Liver (tissue), 9 donors: ENCODE data around the gene ZNF679. TPM values are rescaled to one million over a fixed set of nuclear protein-coding genes. Genes with fewer than 3 reads are reported as not detected.

Experiments used
- DNase-seq: peaks from one replicate; pipeline ENCODE4 v3.0.0-alpha.2; 2017; ENCODE audit warnings: low spot score
- H3K27ac ChIP-seq, 2 donors: one replicate each; pipeline ENCODE4 v1.7.0; 2013; ENCODE audit warnings: inconsistent platforms in 2 of 2, low read length in 2 of 2, control low read depth in 1 of 2, low read depth in 1 of 2, mild to moderate bottlenecking in 1 of 2
- H3K27me3 ChIP-seq, 4 donors: one replicate each; pipeline versions ENCODE4 v1.6.1 to v1.7.0; 2013; ENCODE audit warnings: low read length in 3 of 4, inconsistent platforms in 1 of 4, mild to moderate bottlenecking in 1 of 4, moderate library complexity in 1 of 4; ENCODE audit not compliant: control insufficient read depth in 4 of 4, insufficient read depth in 4 of 4
- H3K36me3 ChIP-seq, 4 donors: one replicate each; pipeline versions ENCODE4 v1.6.1 to v1.7.0; 2013; ENCODE audit warnings: low read length in 3 of 4, mild to moderate bottlenecking in 3 of 4, low read depth in 1 of 4, moderate library complexity in 1 of 4; ENCODE audit not compliant: control insufficient read depth in 4 of 4, insufficient read depth in 3 of 4
- H3K4me1 ChIP-seq, 4 donors: one replicate each; pipeline versions ENCODE4 v1.6.1 to v1.7.0; 2013; ENCODE audit warnings: low read length in 3 of 4, mild to moderate bottlenecking in 3 of 4, moderate library complexity in 1 of 4; ENCODE audit not compliant: control insufficient read depth in 4 of 4, insufficient read depth in 4 of 4
- H3K4me3 ChIP-seq, 3 donors: one replicate each; pipeline versions ENCODE4 v1.6.1 to v1.7.0; 2013; ENCODE audit warnings: low read length in 3 of 3, control low read depth in 1 of 3, low read depth in 1 of 3, mild to moderate bottlenecking in 1 of 3
- H3K9ac ChIP-seq, 2 donors: one replicate each; pipeline ENCODE4 v1.7.0; 2013; ENCODE audit warnings: low read length in 2 of 2, mild to moderate bottlenecking in 2 of 2, moderate library complexity in 2 of 2, control low read depth in 1 of 2, low read depth in 1 of 2
- H3K9me3 ChIP-seq, 4 donors: one replicate each; pipeline versions ENCODE4 v1.6.1 to v1.7.0; 2013; ENCODE audit warnings: low read length in 3 of 4; ENCODE audit not compliant: control insufficient read depth in 4 of 4
- ATF3 ChIP-seq: IDR thresholded peaks from 2 replicates; pipeline ENCODE4 v1.6.1; 2016; ENCODE audit warnings: antibody characterized with exemption
- CTCF ChIP-seq: fragments of 150-350 bp; IDR thresholded peaks from 2 replicates; pipeline ENCODE4 v1.5.1; 2017; ENCODE audit warnings: improper control_type of control experiment, low read depth, low read length; ENCODE audit not compliant: missing input control
- FOXA1 ChIP-seq: IDR thresholded peaks from 2 replicates; pipeline ENCODE4 v1.6.1; 2016; ENCODE audit warnings: antibody characterized with exemption
- FOXA2 ChIP-seq: IDR thresholded peaks from 2 replicates; pipeline ENCODE4 v1.6.1; 2016; ENCODE audit warnings: antibody characterized with exemption
- GABPA ChIP-seq, 2 donors: IDR thresholded peaks in 1 of 2; conservative IDR thresholded peaks in 1 of 2; 2 replicates each; pipeline ENCODE4 v1.6.1; 2016; ENCODE audit warnings: antibody characterized with exemption in 2 of 2, mild to moderate bottlenecking in 1 of 2, moderate library complexity in 1 of 2
- HNF4A ChIP-seq, 2 donors: conservative IDR thresholded peaks; 2 replicates each; pipeline ENCODE4 v1.6.1; 2016; ENCODE audit warnings: antibody characterized with exemption in 2 of 2, mild to moderate bottlenecking in 2 of 2
- HNF4G ChIP-seq: IDR thresholded peaks from 2 replicates; pipeline ENCODE4 v1.6.1; 2016; ENCODE audit warnings: antibody characterized with exemption
- JUND ChIP-seq, 2 donors: IDR thresholded peaks; 2 replicates each; pipeline ENCODE4 v1.6.1; 2016; ENCODE audit warnings: antibody characterized with exemption in 2 of 2
- MAX ChIP-seq: IDR thresholded peaks from 2 replicates; pipeline ENCODE4 v1.6.1; 2016; ENCODE audit warnings: antibody characterized with exemption
- NR2F2 ChIP-seq: IDR thresholded peaks from 2 replicates; pipeline ENCODE4 v1.6.1; 2016; ENCODE audit warnings: antibody characterized with exemption
- RAD21 ChIP-seq, 2 donors: IDR thresholded peaks; 2 replicates each; pipeline ENCODE4 v1.6.1; 2016; ENCODE audit warnings: antibody characterized with exemption in 2 of 2, mild to moderate bottlenecking in 2 of 2
- REST ChIP-seq: IDR thresholded peaks from 2 replicates; pipeline ENCODE4 v1.6.1; 2016; ENCODE audit warnings: antibody characterized with exemption, mild to moderate bottlenecking
- RXRA ChIP-seq, 2 donors: IDR thresholded peaks; 2 replicates each; pipeline ENCODE4 v1.6.1; 2017 to 2018; ENCODE audit warnings: antibody characterized with exemption in 2 of 2, mild to moderate bottlenecking in 1 of 2
- SP1 ChIP-seq: IDR thresholded peaks from 2 replicates; pipeline ENCODE4 v1.6.1; 2018; ENCODE audit warnings: antibody characterized with exemption, mild to moderate bottlenecking
- TAF1 ChIP-seq: conservative IDR thresholded peaks from 2 replicates; pipeline ENCODE4 v1.6.1; 2016; ENCODE audit warnings: antibody characterized with exemption, mild to moderate bottlenecking
- YY1 ChIP-seq: IDR thresholded peaks from 2 replicates; pipeline ENCODE4 v1.6.1; 2016; ENCODE audit warnings: antibody characterized with exemption, mild to moderate bottlenecking
- ZBTB33 ChIP-seq: IDR thresholded peaks from 2 replicates; pipeline ENCODE4 v1.6.1; 2016; ENCODE audit warnings: antibody characterized with exemption
- WGBS: extraction: QIAGEN DNeasy Blood & Tissue Kit; methylation state at CpG from one replicate; pipeline ENCODE4 v1.1.7; 2013; 5-methylcytosine and 5-hydroxymethylcytosine counted together
- polyA plus RNA-seq, 2 donors: library from polyadenylated mRNA; stranded (reverse) in 1 of 2; unstranded in 1 of 2; fragments of 200-250 nt in 1 of 2; fragments of >200 nt in 1 of 2; fragmentation: Nextera tagmentation in 1 of 2; extraction: Ambion mirVana in 1 of 2; gene quantifications; one replicate each; pipeline versions ENCODE4 v1.2.1 to v1.2.3, GENCODE V29; 2013 to 2015
- total RNA-seq, 2 donors: library from RNA; depleted of rRNA; stranded (reverse); fragments of >200 nt; gene quantifications; one replicate each; pipeline ENCODE4 v1.2.3, GENCODE V29; 2014
- donor health status: healthy.
- donor health status: healthy.
- donor health status: healthy.
- donor health status: healthy.
- donor health status: healthy.

Gene ZNF679
- total and polyA plus RNA-seq, 4 donors, result not detected

- no peak overlapping the region for H3K27ac ChIP-seq
- no peak overlapping the region for H3K4me3 ChIP-seq
- no peak for TF ChIP-seq YY1
- no peak for TF ChIP-seq GABPA (IDR thresholded peaks at IDR 0.05 in 1 of 2, conservative IDR thresholded peaks at IDR 0.05 in 1 of 2)
- no peak for TF ChIP-seq ZBTB33
- no peak for TF ChIP-seq REST
- TF ChIP-seq RXRA (IDR thresholded peaks at IDR 0.05), result no peak
- TF ChIP-seq MAX, result no peak
- no peak for TF ChIP-seq RAD21 (IDR thresholded peaks at IDR 0.05)
- TF ChIP-seq HNF4G, result no peak
- no peak for TF ChIP-seq JUND (IDR thresholded peaks at IDR 0.05)
- no peak for TF ChIP-seq CTCF
- TF ChIP-seq NR2F2, result no peak
- TF ChIP-seq FOXA1, result no peak
- no peak for TF ChIP-seq ATF3
- H3K9ac ChIP-seq, result no peak overlapping the region
- no peak for DNase-seq
- H3K9me3 ChIP-seq, result peaks cover 14 to 42% (median 16%) of the 10 kb centered on the region in 4 donors
- no peaks in the 10 kb centered on the region for H3K27me3 ChIP-seq
- H3K36me3 ChIP-seq, result no peaks in the 10 kb centered on the region
- WGBS, result 35% methylated on average over 2 of the region's 2 CpGs
- H3K4me1 ChIP-seq, result no peaks in the 10 kb centered on the region
Measured at GRCh38 chr7:64223366-64223765, 4.9 kb upstream of the ZNF679 start.

- Histone ChIP-seq H3K4me1 (no peaks in the 10 kb centered on the region), H3K36me3 (no peaks in the 10 kb centered on the region), H3K4me3 (no peak overlapping the region), H3K9ac (no peak overlapping the region), H3K27me3 (no peaks in the 10 kb centered on the region), H3K27ac (no peak overlapping the region), H3K9me3 (peaks cover 5 to 29% (median 12%) of the 10 kb centered on the region in 4 donors)
- DNase-seq, result no peak
- TF ChIP-seq YY1, result no peak
- TF ChIP-seq JUND (IDR thresholded peaks at IDR 0.05), result no peak
- TF ChIP-seq FOXA2, result no peak
- no peak for TF ChIP-seq ATF3
- no peak for TF ChIP-seq ZBTB33
- no peak for TF ChIP-seq RAD21 (IDR thresholded peaks at IDR 0.05)
- no peak for TF ChIP-seq TAF1
- no peak for TF ChIP-seq SP1
- TF ChIP-seq GABPA (IDR thresholded peaks at IDR 0.05 in 1 of 2, conservative IDR thresholded peaks at IDR 0.05 in 1 of 2), result no peak
- TF ChIP-seq HNF4A (conservative IDR thresholded peaks at IDR 0.05), result no peak
- TF ChIP-seq RXRA (IDR thresholded peaks at IDR 0.05), result no peak
- 79% methylated on average over 1 of the region's 1 CpG for WGBS
Measured at GRCh38 chr7:64266341-64266919, 38.2 kb downstream of the ZNF679 start.
